GM23338 (cell line): Measurements from ENCODE around the gene TBC1D32. TPM values are rescaled to one million over a fixed set of nuclear protein-coding genes. Genes with fewer than 3 reads are reported as not detected.
A peak's percentile ranks its signal among the peaks of the same experiment; 100 is the strongest.

Experiments
- ATAC-seq: fragments of 200-7000 bp; cut with Tn5 transposase; 3 replicates; pipeline ENCODE4 v1.9.1; 2020
- DNase-seq: peaks from one replicate; pipeline ENCODE4 v3.0.0-alpha.2; 2015; ENCODE audit warnings: low spot score
- H2AFZ ChIP-seq: fragments of 200-600 bp; sonication (generic); 2 replicates; pipeline ENCODE4 v1.8.0; 2016; ENCODE audit warnings: antibody characterized with exemption, mild to moderate bottlenecking, moderate library complexity
- H3F3A ChIP-seq: fragments of 200-600 bp; sonication (generic); replicated peaks from 2 replicates; pipeline ENCODE4 v1.8.0; 2017; ENCODE audit warnings: antibody characterized with exemption, mixed run types, low read depth
- H3K27ac ChIP-seq: fragments of 200-600 bp; sonication (generic); 2 replicates; pipeline ENCODE4 v1.6.1; 2016; ENCODE audit warnings: low read depth
- H3K27me3 ChIP-seq: fragments of 200-600 bp; sonication (generic); 2 replicates; pipeline ENCODE4 v1.8.0; 2016; ENCODE audit warnings: mild to moderate bottlenecking, mixed run types, moderate library complexity; ENCODE audit not compliant: insufficient read depth
- H3K36me3 ChIP-seq: fragments of 200-600 bp; sonication (generic); 2 replicates; pipeline ENCODE4 v1.8.0; 2016; ENCODE audit warnings: mild to moderate bottlenecking; ENCODE audit not compliant: insufficient read depth
- H3K4me1 ChIP-seq: fragments of 200-600 bp; sonication (generic); 2 replicates; pipeline ENCODE4 v1.8.0; 2016; ENCODE audit warnings: mild to moderate bottlenecking, moderate library complexity; ENCODE audit not compliant: insufficient read depth
- H3K4me2 ChIP-seq: fragments of 200-600 bp; sonication (generic); 2 replicates; pipeline ENCODE4 v1.7.1; 2017; ENCODE audit warnings: mixed run types
- H3K4me3 ChIP-seq: fragments of 200-600 bp; sonication (generic); 2 replicates; pipeline ENCODE4 v1.6.1; 2016; ENCODE audit warnings: mixed run types
- H3K79me2 ChIP-seq: fragments of 200-600 bp; sonication (generic); replicated peaks from 2 replicates; pipeline ENCODE4 v1.8.0; 2017; ENCODE audit warnings: mild to moderate bottlenecking; ENCODE audit not compliant: insufficient read depth
- H3K9me2 ChIP-seq: fragments of 200-600 bp; sonication (generic); 2 replicates; pipeline ENCODE4 v1.8.0; 2017; ENCODE audit not compliant: insufficient read depth
- H4K20me1 ChIP-seq: fragments of 200-600 bp; sonication (generic); replicated peaks from 2 replicates; pipeline ENCODE4 v1.8.0; 2017; ENCODE audit warnings: mild to moderate bottlenecking; ENCODE audit not compliant: insufficient read depth
- H3K27ac Mint-ChIP-seq: 2 replicates; pipeline ENCODE4 v1.8.0; 2020; ENCODE audit warnings: inconsistent platforms, mild to moderate bottlenecking, moderate library complexity, mixed read lengths
- H3K27me3 Mint-ChIP-seq: 3 replicates; pipeline ENCODE4 v1.8.0; 2022; ENCODE audit warnings: low read depth, mild to moderate bottlenecking, moderate library complexity, mixed read lengths, inconsistent platforms; ENCODE audit not compliant: insufficient read depth, poor library complexity
- H3K36me3 Mint-ChIP-seq: 3 replicates; pipeline ENCODE4 v1.8.0; 2021; ENCODE audit warnings: low read depth, mild to moderate bottlenecking, inconsistent platforms, moderate library complexity, mixed read lengths
- H3K4me1 Mint-ChIP-seq: 3 replicates; pipeline ENCODE4 v1.8.0; 2020; ENCODE audit warnings: mild to moderate bottlenecking, inconsistent platforms, mixed read lengths
- H3K4me3 Mint-ChIP-seq: 3 replicates; pipeline ENCODE4 v1.8.0; 2021; ENCODE audit warnings: moderate library complexity, mild to moderate bottlenecking, inconsistent platforms, mixed read lengths
- H3K9me3 Mint-ChIP-seq: 3 replicates; pipeline ENCODE4 v1.8.0; 2020; ENCODE audit warnings: moderate library complexity, mild to moderate bottlenecking, inconsistent platforms, mixed read lengths
- CREB1 ChIP-seq: fragments of 250-450 bp; sonication (Bioruptor Pico); IDR thresholded peaks from 2 replicates; pipeline ENCODE4 v1.5.0; 2020; ENCODE audit warnings: low read depth, mild to moderate bottlenecking, moderate library complexity
- EZH2 ChIP-seq: fragments of 200-600 bp; sonication (generic); IDR thresholded peaks from one replicate; pipeline ENCODE4 v1.8.0; 2017; ENCODE audit warnings: antibody characterized with exemption, mild to moderate bottlenecking, low read depth; ENCODE audit not compliant: unreplicated experiment
- EZH2phosphoT487 ChIP-seq: fragments of 200-600 bp; sonication (generic); IDR thresholded peaks from one replicate; pipeline ENCODE4 v1.8.1; 2018; ENCODE audit warnings: antibody characterized with exemption; ENCODE audit not compliant: unreplicated experiment
- JUNB ChIP-seq: IDR thresholded peaks from one replicate; pipeline ENCODE4 v1.6.1; 2016; ENCODE audit warnings: antibody characterized with exemption; ENCODE audit not compliant: unreplicated experiment
- NANOG ChIP-seq: IDR thresholded peaks from 2 replicates; pipeline ENCODE4 v1.6.1; 2016; ENCODE audit warnings: antibody characterized with exemption, borderline replicate concordance
- POLR2AphosphoS5 ChIP-seq: IDR thresholded peaks from 2 replicates; pipeline ENCODE4 v1.6.1; 2016; ENCODE audit warnings: antibody characterized with exemption, low read depth
- REST ChIP-seq: IDR thresholded peaks from one replicate; pipeline ENCODE4 v1.6.1; 2018; ENCODE audit warnings: antibody characterized with exemption; ENCODE audit not compliant: unreplicated experiment
- STAT1 ChIP-seq: IDR thresholded peaks from one replicate; pipeline ENCODE4 v1.6.1; 2016; ENCODE audit warnings: antibody characterized with exemption; ENCODE audit not compliant: unreplicated experiment
- ZNF114 ChIP-seq: fragments of 250-450 bp; sonication (Bioruptor Pico); IDR thresholded peaks from 2 replicates; pipeline ENCODE4 v1.5.0; 2020; ENCODE audit warnings: mild to moderate bottlenecking, moderate library complexity
- ZNF331 ChIP-seq: fragments of 250-450 bp; sonication (Bioruptor Pico); IDR thresholded peaks from 2 replicates; pipeline ENCODE4 v1.5.0; 2020; ENCODE audit warnings: low read depth, mild to moderate bottlenecking, moderate library complexity
- ZNF462 ChIP-seq: fragments of 250-450 bp; sonication (Bioruptor Pico); IDR thresholded peaks from 2 replicates; pipeline ENCODE4 v1.5.0; 2020; ENCODE audit warnings: mild to moderate bottlenecking, moderate library complexity
- polyA plus RNA-seq: library from polyadenylated mRNA; unstranded; fragments of >200 nt; fragmentation: Nextera tagmentation; extraction: Ambion mirVana; gene quantifications from 2 replicates; pipeline ENCODE4 v1.2.1, GENCODE V29; 2016
- total RNA-seq: library from RNA; depleted of rRNA; stranded (reverse); fragments of >200 nt; shearing (Covaris generic); gene quantifications from 2 replicates; pipeline ENCODE4 v1.2.3, GENCODE V29; 2014
- TF ChIP-seq, protein P1 (sequence below): IDR thresholded peaks from 2 replicates; pipeline ENCODE4 v1.6.1; 2016; ENCODE audit warnings: antibody characterized with exemption
- TF ChIP-seq, protein P2 (sequence below), 2 experiments: fragments of 200-600 bp in 1 of 2; sonication (generic) in 1 of 2; conservative IDR thresholded peaks; 2 replicates each; pipeline versions ENCODE4 v1.5.1 to v1.6.1; 2016 to 2017; ENCODE audit warnings: antibody characterized with exemption in 2 of 2, low read depth in 2 of 2, mild to moderate bottlenecking in 2 of 2, moderate library complexity in 1 of 2

The TBC1D32 gene
- total and polyA plus RNA-seq, 2 experiments from 2014 or later = 8.9 to 10.4 TPM

GRCh38 chr6:121349596-121349995 lies 15.3 kb upstream of the TBC1D32 start:
- Histone ChIP-seq H4K20me1 (no peaks in the 10 kb centered on the region), H3K4me1 (peaks cover 2% of the 10 kb centered on the region; the same call in 1 of the 2 replicates), H3K27ac (no peak overlapping the region), H3K4me3 (no peak overlapping the region), H3F3A (no peaks in the 10 kb centered on the region), H3K27me3 (no peaks in the 10 kb centered on the region), H3K79me2 (no peaks in the 10 kb centered on the region), H3K9me2 (no peaks in the 10 kb centered on the region), H3K36me3 (no peaks in the 10 kb centered on the region), H3K4me2 (no peak overlapping the region), H2AFZ (peak overlapping the region; percentile 44; the same call in 1 of the 2 replicates)
- DNase-seq (no peak), ATAC-seq (no peak)
- TF ChIP-seq, protein P1, sequence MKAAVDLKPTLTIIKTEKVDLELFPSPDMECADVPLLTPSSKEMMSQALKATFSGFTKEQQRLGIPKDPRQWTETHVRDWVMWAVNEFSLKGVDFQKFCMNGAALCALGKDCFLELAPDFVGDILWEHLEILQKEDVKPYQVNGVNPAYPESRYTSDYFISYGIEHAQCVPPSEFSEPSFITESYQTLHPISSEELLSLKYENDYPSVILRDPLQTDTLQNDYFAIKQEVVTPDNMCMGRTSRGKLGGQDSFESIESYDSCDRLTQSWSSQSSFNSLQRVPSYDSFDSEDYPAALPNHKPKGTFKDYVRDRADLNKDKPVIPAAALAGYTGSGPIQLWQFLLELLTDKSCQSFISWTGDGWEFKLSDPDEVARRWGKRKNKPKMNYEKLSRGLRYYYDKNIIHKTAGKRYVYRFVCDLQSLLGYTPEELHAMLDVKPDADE = no peak
- TF ChIP-seq CREB1 (CRISPR knock-in tag) (no peak), EZH2phosphoT487 (no peak), REST (no peak), NANOG (no peak), EZH2 (no peak), JUNB (no peak), ZNF331 (no peak), ZNF114 (no peak), STAT1 (no peak), POLR2AphosphoS5 (no peak), ZNF462 (CRISPR knock-in tag) (no peak)
- TF ChIP-seq, protein P2, sequence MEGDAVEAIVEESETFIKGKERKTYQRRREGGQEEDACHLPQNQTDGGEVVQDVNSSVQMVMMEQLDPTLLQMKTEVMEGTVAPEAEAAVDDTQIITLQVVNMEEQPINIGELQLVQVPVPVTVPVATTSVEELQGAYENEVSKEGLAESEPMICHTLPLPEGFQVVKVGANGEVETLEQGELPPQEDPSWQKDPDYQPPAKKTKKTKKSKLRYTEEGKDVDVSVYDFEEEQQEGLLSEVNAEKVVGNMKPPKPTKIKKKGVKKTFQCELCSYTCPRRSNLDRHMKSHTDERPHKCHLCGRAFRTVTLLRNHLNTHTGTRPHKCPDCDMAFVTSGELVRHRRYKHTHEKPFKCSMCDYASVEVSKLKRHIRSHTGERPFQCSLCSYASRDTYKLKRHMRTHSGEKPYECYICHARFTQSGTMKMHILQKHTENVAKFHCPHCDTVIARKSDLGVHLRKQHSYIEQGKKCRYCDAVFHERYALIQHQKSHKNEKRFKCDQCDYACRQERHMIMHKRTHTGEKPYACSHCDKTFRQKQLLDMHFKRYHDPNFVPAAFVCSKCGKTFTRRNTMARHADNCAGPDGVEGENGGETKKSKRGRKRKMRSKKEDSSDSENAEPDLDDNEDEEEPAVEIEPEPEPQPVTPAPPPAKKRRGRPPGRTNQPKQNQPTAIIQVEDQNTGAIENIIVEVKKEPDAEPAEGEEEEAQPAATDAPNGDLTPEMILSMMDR (conservative IDR thresholded peaks at IDR 0.05; ENCODE audit: low read depth in 2 of 2) = no peak
- Mint-ChIP-seq H3K4me1 (no peaks in the 10 kb centered on the region; the same call in 1 of the 3 replicates), H3K27me3 (no peaks in the 10 kb centered on the region), H3K27ac (no peak overlapping the region), H3K4me3 (no peak overlapping the region), H3K9me3 (no peaks in the 10 kb centered on the region), H3K36me3 (no peaks in the 10 kb centered on the region)
